K562 (cell line): ENCODE data around the gene NRCAM.

ENCODE experiments used
- RFX5 ChIP-seq: IDR thresholded peaks from 2 replicates; pipeline ENCODE4 v1.6.1; 2011; ENCODE audit warnings: low read depth, mild to moderate bottlenecking, improper control_type of control experiment, low read length
- SRSF3 ChIP-seq: fragments of 200-400 bp; formaldehyde crosslinking; IDR thresholded peaks from 2 replicates; pipeline ENCODE4 v1.6.1; 2016; ENCODE audit warnings: mild to moderate bottlenecking, low read length, moderate library complexity; ENCODE audit not compliant: insufficient read depth
- TF ChIP-seq, protein P1 (sequence below), 3 experiments: IDR thresholded peaks in 2 of 3; conservative IDR thresholded peaks in 1 of 3; 2 replicates each; pipeline ENCODE4 v1.5.1; 2011 to 2012; ENCODE audit warnings: low read length in 3 of 3, mild to moderate bottlenecking in 3 of 3, control low read depth in 2 of 3, improper control_type of control experiment in 1 of 3, inconsistent platforms in 1 of 3, low read depth in 1 of 3, mixed read lengths in 1 of 3, moderate library complexity in 1 of 3; ENCODE audit not compliant: insufficient read depth in 2 of 3
- TF ChIP-seq, protein P2 (sequence below): sonication (generic); formaldehyde crosslinking; IDR thresholded peaks from 2 replicates; pipeline ENCODE4 v1.9.0; 2022; ENCODE audit warnings: mild to moderate bottlenecking, missing genetic modification reagents
- TF ChIP-seq, protein P3 (sequence below): sonication (generic); formaldehyde crosslinking; IDR thresholded peaks from 2 replicates; pipeline ENCODE4 v1.8.0; 2022; ENCODE audit warnings: mild to moderate bottlenecking, missing genetic modification reagents
- TF ChIP-seq, protein P4 (sequence below): fragments of 250-450 bp; sonication (Bioruptor Pico); IDR thresholded peaks from 2 replicates; pipeline ENCODE4 v1.5.0; 2021; ENCODE audit warnings: mild to moderate bottlenecking, borderline replicate concordance
- TF ChIP-seq, protein P5 (sequence below), 2 experiments: fragments of 450-650 bp in 1 of 2; sonication (generic) in 1 of 2; formaldehyde crosslinking in 1 of 2; IDR thresholded peaks in 1 of 2; conservative IDR thresholded peaks in 1 of 2; 2 replicates each; pipeline versions ENCODE4 v1.6.1 to v1.8.1; 2016 to 2023; ENCODE audit warnings: mild to moderate bottlenecking in 2 of 2, moderate library complexity in 2 of 2, inconsistent platforms in 1 of 2, missing genetic modification reagents in 1 of 2

DNA sequence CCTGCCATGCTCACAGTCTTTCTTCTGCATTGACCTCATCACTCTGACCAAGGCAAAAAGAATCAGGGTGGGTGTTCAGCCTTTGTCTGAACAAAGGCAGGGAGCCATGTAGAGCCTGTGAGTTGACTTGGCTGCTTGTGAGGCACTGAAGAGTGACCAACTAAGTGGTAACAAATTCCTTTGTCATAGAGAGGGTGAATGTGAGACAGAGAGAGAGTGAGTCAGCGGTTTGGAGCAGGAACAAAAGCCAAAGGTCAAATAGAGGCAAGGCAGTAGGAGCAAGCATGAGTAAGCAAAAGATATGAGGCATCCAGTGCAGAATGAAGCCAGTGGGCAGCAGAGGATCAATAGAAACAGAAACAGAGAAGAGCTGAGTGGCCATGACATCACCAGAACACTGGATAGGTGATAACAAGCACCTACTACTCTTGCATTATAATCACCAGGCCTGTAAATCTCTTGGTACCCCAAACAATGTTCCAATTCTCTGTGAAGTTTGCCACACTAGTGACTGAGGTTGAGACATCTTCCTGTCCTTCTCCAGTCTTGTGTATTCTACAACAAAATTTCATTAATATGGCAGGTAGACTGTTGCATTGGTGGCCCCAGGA, 209.9 kb downstream of the NRCAM start:
- TF ChIP-seq, protein P1, sequence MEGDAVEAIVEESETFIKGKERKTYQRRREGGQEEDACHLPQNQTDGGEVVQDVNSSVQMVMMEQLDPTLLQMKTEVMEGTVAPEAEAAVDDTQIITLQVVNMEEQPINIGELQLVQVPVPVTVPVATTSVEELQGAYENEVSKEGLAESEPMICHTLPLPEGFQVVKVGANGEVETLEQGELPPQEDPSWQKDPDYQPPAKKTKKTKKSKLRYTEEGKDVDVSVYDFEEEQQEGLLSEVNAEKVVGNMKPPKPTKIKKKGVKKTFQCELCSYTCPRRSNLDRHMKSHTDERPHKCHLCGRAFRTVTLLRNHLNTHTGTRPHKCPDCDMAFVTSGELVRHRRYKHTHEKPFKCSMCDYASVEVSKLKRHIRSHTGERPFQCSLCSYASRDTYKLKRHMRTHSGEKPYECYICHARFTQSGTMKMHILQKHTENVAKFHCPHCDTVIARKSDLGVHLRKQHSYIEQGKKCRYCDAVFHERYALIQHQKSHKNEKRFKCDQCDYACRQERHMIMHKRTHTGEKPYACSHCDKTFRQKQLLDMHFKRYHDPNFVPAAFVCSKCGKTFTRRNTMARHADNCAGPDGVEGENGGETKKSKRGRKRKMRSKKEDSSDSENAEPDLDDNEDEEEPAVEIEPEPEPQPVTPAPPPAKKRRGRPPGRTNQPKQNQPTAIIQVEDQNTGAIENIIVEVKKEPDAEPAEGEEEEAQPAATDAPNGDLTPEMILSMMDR (IDR thresholded peaks at IDR 0.05 in 2 of 3, conservative IDR thresholded peaks at IDR 0.05 in 1 of 3; ENCODE audit: insufficient read depth in 2 of 3, low read depth in 1 of 3, low read length in 3 of 3), result peak in 2 of 3 experiments; percentile 41 to 74; a peak in 4 of 6 replicates
- TF ChIP-seq, protein P2, sequence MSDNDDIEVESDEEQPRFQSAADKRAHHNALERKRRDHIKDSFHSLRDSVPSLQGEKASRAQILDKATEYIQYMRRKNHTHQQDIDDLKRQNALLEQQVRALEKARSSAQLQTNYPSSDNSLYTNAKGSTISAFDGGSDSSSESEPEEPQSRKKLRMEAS, result peak; percentile 55; the same call in 1 of the 2 replicates
- no peak for TF ChIP-seq SRSF3
- TF ChIP-seq, protein P3, sequence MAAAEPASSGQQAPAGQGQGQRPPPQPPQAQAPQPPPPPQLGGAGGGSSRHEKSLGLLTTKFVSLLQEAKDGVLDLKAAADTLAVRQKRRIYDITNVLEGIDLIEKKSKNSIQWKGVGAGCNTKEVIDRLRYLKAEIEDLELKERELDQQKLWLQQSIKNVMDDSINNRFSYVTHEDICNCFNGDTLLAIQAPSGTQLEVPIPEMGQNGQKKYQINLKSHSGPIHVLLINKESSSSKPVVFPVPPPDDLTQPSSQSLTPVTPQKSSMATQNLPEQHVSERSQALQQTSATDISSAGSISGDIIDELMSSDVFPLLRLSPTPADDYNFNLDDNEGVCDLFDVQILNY (CRISPR knock-in tag), result no peak
- TF ChIP-seq RFX5, result no peak; the same call in 1 of the 2 replicates
- TF ChIP-seq, protein P4, sequence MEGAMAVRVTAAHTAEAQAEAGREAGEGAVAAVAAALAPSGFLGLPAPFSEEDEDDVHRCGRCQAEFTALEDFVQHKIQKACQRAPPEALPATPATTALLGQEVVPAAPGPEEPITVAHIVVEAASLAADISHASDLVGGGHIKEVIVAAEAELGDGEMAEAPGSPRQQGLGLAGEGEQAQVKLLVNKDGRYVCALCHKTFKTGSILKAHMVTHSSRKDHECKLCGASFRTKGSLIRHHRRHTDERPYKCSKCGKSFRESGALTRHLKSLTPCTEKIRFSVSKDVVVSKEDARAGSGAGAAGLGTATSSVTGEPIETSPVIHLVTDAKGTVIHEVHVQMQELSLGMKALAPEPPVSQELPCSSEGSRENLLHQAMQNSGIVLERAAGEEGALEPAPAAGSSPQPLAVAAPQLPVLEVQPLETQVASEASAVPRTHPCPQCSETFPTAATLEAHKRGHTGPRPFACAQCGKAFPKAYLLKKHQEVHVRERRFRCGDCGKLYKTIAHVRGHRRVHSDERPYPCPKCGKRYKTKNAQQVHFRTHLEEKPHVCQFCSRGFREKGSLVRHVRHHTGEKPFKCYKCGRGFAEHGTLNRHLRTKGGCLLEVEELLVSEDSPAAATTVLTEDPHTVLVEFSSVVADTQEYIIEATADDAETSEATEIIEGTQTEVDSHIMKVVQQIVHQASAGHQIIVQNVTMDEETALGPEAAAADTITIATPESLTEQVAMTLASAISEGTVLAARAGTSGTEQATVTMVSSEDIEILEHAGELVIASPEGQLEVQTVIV (CRISPR knock-in tag), result no peak
- TF ChIP-seq, protein P5, sequence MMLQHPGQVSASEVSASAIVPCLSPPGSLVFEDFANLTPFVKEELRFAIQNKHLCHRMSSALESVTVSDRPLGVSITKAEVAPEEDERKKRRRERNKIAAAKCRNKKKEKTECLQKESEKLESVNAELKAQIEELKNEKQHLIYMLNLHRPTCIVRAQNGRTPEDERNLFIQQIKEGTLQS (IDR thresholded peaks at IDR 0.05), result peak; percentile 97
- TF ChIP-seq, protein P5 (CRISPR knock-in tag; conservative IDR thresholded peaks at IDR 0.05), result peak; percentile 95
